Fibroblast of peridontal ligament (primary cell): Measurements from ENCODE around the gene TRIP10.

Experiments
- DNase-seq: peaks from one replicate; pipeline ENCODE4 v3.0.0-alpha.2; 2010; ENCODE audit errors: extremely low read depth

Gene TRIP10

GRCh38 chr19:6711078-6711361, 28.5 kb upstream of the TRIP10 start:
- no peak for DNase-seq

GRCh38 chr19:6711605-6712004, 27.9 kb upstream of the TRIP10 start:
- no peak for DNase-seq

GRCh38 chr19:6712231-6712630, 27.2 kb upstream of the TRIP10 start:
- no peak for DNase-seq

- DNase-seq = no peak
Measured at GRCh38 chr19:6712692-6713670, 26.5 kb upstream of the TRIP10 start.

- DNase-seq = no peak
Measured at GRCh38 chr19:6713773-6714692, 25.4 kb upstream of the TRIP10 start.

GRCh38 chr19:6714749-6715555, 24.5 kb upstream of the TRIP10 start:
- DNase-seq = no peak

- DNase-seq = no peak
Measured at GRCh38 chr19:6716610-6716970, 22.9 kb upstream of the TRIP10 start.

GRCh38 chr19:6717036-6717435, 22.4 kb upstream of the TRIP10 start:
- no peak for DNase-seq

GRCh38 chr19:6717441-6717971, 22.0 kb upstream of the TRIP10 start:
- no peak for DNase-seq

GRCh38 chr19:6718111-6718740, 21.3 kb upstream of the TRIP10 start:
- no peak for DNase-seq

- no peak for DNase-seq
Measured at GRCh38 chr19:6718741-6719539, 20.5 kb upstream of the TRIP10 start.

- no peak for DNase-seq
Measured at GRCh38 chr19:6719540-6719861, 20.0 kb upstream of the TRIP10 start.

- DNase-seq = no peak
Measured at GRCh38 chr19:6719992-6720368, 19.5 kb upstream of the TRIP10 start.

- peak; percentile 59 for DNase-seq
Measured at GRCh38 chr19:6720369-6721137, 18.9 kb upstream of the TRIP10 start, which contains the start of gene C3. C3 (minus strand) TSS chr19:6720650; CDS start chr19:6720589, 61 bp downstream.

GRCh38 chr19:6721138-6721474, 18.4 kb upstream of the TRIP10 start:
- DNase-seq = no peak

- DNase-seq = no peak
Measured at GRCh38 chr19:6721773-6722172, 17.7 kb upstream of the TRIP10 start.

- DNase-seq = no peak
Measured at GRCh38 chr19:6723108-6723618, 16.3 kb upstream of the TRIP10 start.

- DNase-seq = no peak
Measured at GRCh38 chr19:6723738-6724137, 15.7 kb upstream of the TRIP10 start.

- DNase-seq = no peak
Measured at GRCh38 chr19:6724631-6725492, 14.6 kb upstream of the TRIP10 start.
